SKM-1 (cell line): ENCODE data around the gene ADD2.
"Not testable (repeated sequence)": the region's sequence is repeated elsewhere in the genome, so short reads cannot be mapped to it uniquely, and the experiment has no call there.

Source experiments
- DNase-seq: peaks from one replicate; lab custom pipeline; 2025; ENCODE audit not compliant: unreplicated experiment; lab: John Stamatoyannopoulos, UW

ADD2 gene

DNA sequence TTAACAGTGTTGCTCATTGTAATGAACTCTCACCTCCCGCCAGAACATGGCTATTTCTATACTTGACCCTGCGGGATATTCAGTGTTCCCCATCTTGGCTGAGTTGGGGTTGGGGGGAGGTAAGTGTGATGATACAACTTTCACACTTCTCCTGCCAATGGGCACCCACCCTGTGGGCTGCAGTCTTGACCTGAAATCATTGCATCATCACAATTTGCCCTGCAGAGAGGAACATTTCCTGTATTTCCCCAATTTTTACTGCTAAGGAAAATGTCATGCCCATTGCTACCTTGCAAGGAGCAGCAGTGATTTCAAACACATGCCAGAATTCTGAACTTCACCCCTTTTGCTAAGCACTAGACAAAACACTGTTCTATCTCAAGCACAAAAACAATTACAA is 92.1 kb downstream of the ADD2 start:
- DNase-seq: no peak

DNA sequence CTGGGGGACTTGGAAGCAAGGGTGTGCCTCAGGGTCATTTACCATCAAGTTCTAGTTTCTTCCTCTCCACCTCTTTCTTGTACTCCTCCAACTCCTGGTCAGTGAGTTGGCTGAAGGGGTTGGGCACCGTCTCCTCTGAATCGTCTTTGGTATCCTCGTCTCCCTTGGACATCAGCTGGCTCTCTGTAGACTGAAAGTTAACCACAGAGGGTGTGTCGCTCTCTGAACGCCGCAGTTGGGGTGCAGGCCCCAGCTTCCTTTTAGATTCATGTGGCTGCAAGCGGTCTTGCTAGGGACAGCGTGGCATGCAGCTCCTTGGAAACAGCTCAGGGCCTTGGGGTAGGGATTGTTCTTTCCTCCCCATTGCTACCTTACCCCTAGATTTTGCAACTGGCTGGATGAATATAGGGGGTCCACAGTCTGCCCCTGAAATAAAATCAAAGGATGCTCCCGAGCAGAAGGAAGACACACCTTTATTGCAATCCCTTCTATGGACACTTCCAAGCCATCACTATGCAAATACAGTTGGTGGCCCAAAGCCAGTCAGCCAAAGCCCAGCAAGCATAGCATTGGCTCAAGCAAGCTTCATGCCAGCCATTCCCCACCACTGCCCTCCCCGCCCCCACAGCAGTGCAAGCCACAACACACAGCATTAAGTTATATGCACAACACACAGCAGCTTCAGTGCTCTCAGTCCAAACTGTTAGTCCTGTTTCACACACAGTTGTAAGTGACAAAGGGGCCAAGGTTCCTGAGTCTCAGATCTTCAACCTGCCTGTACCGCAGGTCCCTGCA is 93.2 kb downstream of the ADD2 start:
- no peak for DNase-seq

DNA sequence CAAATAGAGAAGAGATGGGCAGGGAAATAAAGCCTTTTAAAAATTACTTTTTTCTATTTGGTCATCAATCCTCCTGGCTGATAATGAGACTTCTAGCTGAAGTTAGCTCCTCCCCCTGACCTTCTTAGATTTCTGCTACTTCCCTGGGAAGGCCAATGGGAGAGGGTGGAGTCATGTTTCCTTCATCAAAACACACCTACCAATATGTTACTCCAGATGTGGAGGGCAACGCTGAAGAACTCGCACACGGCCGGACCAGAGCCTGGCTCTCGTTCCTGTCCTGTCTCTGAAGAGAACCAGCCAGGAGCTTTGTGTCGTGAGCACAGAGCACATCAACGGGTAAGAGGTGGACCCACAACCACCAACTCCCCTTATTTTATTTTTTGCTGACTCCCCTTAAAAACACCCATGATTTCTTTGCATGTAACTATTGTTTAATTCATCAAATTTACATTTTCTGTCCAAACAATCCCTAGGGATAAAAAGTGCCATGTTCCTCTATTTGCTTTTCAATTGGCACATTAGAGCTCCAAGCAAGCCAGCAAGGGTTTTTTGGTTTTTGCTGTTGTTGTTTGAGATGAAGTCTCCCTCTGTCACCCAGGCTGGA is 94.9 kb downstream of the ADD2 start:
- DNase-seq: no peak

DNA sequence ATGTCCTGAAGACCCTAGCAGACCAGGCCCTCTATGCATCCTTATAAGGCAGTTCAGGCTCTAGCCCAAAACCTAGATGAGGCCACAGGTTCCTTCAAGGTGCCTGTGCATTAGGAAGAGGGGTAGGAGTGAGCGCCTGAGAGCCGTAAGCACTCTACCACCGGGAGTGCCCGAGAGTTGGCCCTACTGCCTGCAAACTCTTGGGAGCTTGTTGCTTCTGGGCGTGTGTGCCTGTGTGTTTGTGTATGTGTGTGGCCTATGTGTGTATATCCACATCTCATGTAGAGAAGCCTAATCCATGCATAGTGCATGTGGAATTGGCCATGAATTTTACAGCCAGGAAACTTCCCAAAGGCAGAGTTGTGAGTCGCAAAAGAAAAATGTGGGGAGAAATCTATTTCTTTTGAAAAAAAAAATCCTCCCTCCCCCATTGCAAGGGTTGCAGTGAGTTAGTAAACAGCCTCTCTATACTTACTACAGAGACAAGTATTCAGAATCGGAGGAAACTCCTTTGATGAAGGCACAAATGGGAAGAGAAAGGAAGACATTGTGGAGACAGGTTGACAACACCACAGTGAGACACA is 96.8 kb downstream of the ADD2 start:
- no peak for DNase-seq

DNA sequence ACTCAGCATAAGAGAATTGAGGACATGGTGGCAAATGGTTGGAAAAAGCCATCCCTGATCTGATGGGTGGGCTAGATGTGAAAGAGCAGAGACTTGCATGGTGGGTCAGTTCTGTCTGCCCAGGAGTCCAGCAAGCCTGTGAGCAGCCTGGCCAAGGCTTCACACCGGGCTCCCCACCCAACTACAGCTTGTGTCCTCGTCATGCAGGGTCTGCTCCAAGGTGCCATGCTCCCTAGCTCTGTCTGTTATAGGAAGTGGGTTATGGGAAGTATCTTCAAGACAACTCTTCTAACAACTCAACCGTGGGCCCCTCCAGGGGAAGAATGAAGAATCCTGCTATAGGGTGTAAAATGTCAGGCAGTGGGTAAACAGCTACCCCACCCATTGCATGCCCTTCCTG is 97.4 kb downstream of the ADD2 start:
- no peak for DNase-seq

DNA sequence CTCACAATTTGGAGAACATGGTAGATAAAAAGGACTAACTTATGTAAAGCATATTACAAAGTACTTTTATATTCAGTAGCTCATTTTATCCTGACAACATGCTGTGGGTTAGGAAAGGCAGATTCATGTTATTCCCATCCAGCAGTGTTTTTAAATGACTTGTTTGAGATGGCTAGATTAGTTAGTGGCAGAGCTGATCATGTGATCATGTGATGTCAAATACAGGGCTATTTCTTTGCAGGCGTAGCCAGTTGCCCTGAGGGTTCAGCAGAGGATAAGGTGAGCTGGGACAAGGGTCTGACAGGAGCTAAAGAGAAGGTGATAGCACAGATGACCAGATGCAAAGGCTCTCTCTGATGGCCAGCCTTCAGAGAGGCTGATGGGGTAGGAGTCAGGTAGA is 97.8 kb downstream of the ADD2 start:
- no peak for DNase-seq

DNA sequence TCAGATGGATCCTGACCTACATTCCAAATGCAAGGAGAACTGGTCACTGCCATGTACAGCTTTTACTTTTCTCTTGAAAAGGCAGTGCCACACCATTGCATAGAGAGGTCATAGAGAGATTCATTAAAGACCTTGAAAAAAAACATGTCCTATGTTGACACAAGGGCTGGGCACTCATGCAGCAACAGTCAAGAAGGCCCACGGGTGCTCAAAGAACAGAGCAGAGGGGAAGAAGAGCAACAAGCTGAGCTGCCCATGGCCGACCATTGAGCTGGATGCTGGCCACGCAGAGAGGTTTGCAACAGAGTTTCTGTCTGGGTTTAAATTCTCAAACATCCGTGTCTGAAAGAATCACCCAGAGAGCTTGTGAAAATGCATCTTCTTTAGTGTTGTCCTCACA is 99.1 kb downstream of the ADD2 start:
- DNase-seq: no peak

DNA sequence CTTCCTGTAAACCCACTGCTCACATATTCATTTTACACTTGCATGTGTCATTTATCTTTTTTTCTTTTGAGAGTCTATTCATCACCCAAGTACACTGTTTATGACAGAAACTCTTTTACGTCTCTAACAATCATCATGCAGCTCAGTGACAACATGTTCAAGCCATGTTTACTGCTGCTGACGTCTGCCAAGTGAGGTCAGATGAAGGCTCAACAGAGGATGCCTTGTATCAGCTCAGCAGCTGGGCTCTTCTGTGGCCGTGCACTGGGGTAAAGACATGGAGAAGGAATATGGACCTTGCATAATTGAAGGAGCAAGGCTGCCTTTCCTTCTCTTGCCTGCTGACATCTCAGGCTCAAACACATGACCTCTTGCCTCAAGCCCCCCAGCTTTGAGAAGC is 99.6 kb downstream of the ADD2 start:
- DNase-seq: no peak

DNA sequence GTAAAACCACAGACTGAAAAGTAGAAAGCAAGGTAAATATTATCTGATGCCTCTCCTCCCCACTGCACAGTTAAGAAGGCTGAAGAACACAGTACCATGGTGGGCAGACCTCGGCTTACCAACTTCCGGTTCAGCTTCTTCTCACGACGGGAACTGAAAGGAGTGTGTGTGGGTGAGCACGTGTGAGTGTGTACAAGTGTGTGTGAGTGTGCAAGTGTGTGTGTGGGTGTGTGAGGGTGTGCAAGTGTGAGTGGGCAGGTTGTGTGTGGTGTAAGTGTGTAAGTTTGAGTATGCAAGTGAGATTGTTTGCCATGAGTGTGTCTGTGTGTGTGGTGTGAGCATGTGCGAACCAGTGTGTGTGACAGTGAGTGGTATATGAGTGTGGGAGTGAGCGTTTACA is 103.5 kb downstream of the ADD2 start:
- DNase-seq: no peak

DNA sequence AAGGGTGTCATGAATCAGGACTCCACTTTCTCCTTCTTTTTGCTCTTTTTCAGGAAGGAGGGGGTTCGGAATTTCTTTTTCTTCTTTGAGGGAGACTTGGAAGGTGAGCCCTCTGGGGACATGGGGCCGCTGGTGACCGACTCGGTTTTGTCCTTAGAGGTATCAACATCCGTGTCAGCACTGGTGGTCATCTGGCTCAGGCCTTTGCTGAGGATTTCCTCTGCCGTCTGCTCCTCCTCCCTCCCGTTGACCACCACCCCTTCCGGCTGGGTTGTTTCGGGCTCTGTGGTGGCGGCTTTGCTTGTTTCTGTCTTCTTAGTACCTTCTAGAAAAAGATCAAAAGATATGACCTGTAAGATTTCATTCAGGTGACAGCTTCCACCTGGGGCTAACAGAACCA is 104.6 kb downstream of the ADD2 start:
- DNase-seq: no peak

DNA sequence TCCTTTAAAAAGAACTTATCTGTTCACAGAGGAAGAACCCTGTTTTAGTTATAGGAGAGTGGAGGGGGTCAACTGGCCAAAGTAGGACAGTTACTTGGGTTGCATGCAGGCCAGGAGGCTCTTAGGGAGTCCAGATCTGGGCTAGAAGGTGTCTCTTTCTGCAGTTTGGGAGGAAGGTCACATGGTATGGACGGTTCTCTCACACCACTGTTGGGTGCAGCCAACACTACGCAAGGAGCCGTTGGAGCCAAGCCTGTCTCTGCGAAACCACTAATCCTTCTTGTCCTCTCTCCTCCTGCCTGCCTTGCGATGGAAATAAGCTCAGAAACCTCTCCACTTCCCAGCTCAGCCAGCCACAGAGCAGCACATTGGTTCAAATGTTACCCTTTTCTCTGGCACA is 108.4 kb downstream of the ADD2 start:
- no peak for DNase-seq

DNA sequence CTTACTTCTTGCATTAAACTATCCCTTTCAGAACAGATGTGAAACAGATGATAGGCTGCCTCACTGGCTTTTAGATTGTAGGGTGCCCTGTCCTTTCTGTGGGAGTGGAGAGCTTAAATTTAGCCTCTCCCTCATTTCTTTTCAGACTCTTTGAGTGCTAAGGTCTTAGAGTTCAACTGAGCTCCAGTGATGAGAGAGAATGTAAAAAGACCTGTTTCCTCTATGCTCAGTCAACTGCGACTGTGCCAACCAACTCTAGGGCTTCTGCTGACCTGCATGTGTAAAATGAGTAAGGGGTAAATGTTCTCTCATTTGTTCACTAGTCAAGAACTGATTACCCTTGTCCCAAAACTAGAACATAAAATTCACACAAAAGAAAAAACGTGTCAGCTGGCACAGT is 109.5 kb downstream of the ADD2 start:
- no peak for DNase-seq

DNA sequence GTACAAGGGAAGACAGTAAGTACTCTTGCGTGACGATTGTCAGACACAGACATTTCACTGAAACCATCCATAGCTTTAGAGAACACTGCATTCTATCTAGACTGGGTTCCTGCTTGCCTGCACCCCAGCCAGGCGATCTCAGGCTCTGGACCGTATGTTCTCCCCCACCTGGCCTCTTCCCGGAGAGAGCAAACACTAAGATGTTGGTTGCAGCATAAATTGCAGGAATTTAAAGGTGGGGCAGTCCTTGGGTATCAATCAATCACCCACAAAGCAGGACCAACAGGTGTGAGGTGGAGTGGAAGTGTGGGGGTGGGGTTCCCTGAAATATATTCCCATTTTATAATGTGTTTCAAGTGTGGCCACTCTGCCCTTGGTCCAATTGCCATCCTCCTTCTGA is 110.8 kb downstream of the ADD2 start:
- DNase-seq: no peak

DNA sequence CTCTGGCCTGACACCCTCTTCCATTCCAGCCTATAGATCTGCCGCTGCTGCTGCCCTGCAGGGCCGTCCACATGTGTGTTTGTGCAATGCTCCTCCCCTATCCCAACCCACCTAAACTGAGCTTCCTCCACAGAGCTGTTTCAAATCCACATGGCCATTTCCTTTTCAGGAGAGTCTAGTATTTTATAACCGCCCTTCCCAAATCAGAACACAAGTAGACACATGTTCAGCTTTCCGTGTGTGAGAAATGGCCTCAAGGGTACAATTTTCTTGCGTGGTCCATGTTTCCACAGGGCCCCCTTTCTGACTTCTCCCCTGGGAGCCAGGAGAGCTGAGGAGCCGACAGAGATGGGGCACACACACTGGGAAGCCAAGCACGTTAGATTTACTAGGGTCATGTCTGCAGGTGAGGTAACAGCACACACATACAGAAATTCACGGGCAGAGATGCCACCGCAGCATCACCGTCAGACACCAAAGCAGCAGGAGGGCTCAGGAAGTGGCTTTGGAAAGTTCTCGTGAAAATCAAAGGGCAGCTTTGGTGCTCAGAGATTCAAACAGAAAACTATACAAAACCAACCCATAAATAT is 111.5 kb downstream of the ADD2 start:
- no peak for DNase-seq

DNA sequence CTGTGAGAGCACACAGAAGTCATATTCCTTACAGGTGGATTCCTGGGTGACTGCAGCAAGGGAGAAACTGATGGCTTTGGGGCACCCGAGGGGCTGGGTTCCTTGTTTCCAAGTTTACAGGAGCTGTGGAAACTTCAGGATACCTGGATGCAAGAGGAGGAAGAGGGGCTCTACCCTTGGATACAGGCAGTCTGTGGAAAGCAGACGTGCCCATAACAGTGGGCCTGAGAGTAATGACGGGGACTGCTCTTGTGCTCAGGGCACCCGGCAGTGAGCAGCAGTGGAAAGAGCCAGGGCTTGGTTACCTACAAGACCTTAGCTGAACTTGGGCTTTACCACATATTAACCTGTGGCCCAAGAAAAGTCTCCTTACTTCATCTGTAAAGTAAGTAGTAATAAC is 112.2 kb downstream of the ADD2 start:
- DNase-seq: no peak

DNA sequence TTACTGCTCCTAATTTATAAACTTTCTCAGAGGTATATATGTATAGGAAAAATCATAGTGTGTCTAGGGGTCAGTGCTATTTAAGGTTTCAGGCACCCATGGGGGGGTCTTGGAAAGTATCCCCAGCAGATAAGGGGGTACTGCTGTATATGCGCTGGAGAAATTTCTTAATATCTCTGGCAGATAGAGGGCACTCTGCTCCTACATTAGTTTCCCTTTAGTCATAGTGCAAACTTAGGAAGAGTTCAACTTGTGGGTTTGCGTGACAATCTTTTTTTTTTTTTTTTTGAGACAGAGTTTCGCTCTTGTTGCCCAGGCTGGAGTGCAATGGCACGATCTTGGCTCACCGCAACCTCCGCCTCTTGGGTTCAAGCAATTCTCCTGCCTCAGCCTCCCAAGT is 112.8 kb downstream of the ADD2 start:
- DNase-seq: not testable (repeated sequence)

DNA sequence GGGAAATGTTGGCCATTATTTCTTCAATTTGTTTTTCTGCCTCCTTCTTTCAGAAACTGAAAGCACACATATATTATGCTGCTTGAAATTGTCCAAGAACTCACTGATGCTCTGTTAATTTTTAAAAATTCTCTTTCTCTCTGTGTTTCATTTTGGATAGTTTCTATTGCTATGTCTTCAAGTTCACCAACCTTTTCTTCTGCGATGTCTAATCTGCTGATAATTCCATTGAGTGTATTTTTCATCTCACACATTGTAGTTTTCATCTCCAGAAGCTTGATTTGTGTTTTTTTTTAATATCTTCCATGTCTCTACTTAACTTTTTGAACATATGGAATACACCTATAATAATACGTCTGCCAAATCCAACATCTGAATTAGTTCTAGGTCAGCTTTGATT is 116.3 kb downstream of the ADD2 start:
- no peak for DNase-seq

DNA sequence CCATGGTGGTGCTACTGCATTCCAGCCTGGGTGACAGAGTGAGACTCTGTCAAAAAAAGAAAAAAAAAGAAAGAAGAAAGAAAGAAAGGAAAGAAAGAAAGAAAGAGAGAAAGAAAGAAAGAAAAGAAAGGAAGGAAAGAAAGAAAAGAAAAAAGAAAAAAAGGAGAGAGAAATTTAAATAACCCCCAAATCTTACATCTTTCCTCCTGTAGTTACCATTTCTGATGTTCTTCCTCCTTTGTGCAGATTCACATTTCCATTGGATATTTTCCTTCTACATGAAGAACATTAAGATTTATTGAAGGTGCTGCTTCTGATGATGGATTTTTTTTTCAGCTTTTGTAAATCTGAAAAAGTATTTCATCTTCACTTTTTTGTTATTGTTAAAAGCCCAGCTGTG is 117.0 kb downstream of the ADD2 start:
- no peak for DNase-seq

DNA sequence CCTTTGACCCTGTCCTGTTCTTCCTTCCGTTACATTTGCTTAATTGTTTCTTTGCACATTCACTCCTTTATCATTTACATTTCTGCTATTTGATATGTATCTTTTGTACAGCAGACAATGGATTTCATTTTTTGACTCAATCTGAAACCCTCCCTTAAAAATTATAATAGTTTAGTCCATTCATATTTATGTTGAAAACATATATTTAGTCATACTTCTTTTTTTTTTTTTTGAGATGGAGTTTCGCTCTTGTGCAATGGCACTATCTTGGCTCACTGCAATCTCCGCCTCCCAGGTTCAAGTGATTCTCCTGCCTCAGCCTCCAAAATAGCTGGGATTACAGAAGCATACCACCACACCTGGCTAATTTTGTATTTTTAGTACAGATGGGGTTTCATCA is 119.0 kb downstream of the ADD2 start:
- no peak for DNase-seq

DNA sequence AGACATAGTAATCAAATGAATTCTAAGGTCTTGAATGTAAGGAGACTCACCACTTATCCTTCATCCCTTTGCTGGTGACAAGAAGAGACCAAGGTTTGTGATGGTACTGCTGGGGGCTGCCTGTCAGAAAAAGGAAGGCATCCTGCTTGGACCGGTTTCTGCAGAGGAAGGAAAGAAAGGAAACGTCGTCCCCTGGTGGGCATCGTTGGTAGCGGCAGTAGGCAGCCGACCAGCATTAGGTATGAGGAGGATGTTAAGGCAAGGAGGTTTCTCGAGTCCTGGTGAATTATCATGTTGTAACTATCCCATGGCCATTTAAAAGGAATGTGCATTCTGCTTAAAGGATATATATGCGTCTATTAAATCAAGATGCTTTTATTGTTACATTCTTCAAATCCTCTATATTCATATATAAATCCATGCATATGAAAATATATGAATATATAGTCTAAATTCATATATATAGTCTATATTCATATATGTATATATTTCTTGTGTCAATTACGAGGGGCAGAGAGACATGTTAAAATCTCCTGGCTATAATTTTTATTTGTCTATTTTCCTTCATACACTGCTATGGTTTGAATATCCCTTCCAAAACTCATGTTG is 120.0 kb downstream of the ADD2 start:
- DNase-seq: peak; percentile 46

DNA sequence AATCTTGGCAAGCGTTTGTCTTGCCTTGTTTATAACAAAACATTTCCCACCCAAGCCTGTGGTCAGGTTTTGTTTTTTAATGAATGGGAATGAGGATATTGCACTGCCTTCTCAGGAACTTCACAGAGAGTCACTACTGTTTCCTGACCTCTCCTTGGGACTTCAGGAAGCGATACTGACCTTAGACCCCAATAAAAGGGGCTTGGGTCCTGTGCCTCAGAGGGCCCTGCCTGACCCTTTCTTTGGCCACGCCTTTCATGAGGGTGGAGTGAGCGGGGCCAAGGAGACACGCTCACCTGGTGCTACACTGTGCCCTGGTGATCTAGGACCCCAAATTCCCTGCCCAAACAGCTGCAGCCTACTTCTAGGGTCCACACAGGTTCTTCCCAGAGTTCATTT is 121.6 kb downstream of the ADD2 start:
- DNase-seq: no peak
